ENCODE measurements around the gene SETD3. TPM values are rescaled to one million over a fixed set of nuclear protein-coding genes. Genes with fewer than 3 reads are reported as not detected.
A peak's percentile ranks its signal among the peaks of the same experiment; 100 is the strongest.

The SETD3 gene
- 47.4 to 49.3 TPM (median 47.7 TPM) in 3 replicates for total RNA-seq

GRCh38 chr14:99479906-99480869, at the start of gene SETD3:
SETD3 (minus strand) TSS chr14:99480859; CDS start chr14:99465805, 15,054 bp downstream.
- H3K27me3 Mint-ChIP-seq (ENCODE audit: low read depth), result no peaks in the 10 kb centered on the region
- no peaks in the 10 kb centered on the region for H3K36me3 Mint-ChIP-seq
- H3K9me3 Mint-ChIP-seq, result no peaks in the 10 kb centered on the region
- H3K4me1 Mint-ChIP-seq, result peaks cover 49% of the 10 kb centered on the region
- peak in 1 of 2 experiments; percentile 51 for DNase-seq (ENCODE audit: low spot score in 2 of 2, unreplicated experiment in 2 of 2)
- TF ChIP-seq CTCF (IDR thresholded peaks at IDR 0.05; ENCODE audit: unreplicated experiment), result no peak
- peak within 1 kb of the TSS; percentile 98 for H3K4me3 Mint-ChIP-seq
- H3K27ac Mint-ChIP-seq, result peak within 1 kb of the TSS; percentile 100

- Mint-ChIP-seq H3K27ac (no peak overlapping the region), H3K36me3 (no peaks in the 10 kb centered on the region), H3K9me3 (no peaks in the 10 kb centered on the region), H3K4me3 (no peak overlapping the region), H3K4me1 (peaks cover 24% of the 10 kb centered on the region), H3K27me3 (ENCODE audit: low read depth) (no peaks in the 10 kb centered on the region)
- DNase-seq (ENCODE audit: low spot score in 2 of 2, unreplicated experiment in 2 of 2), result no peak
- no peak for TF ChIP-seq CTCF (IDR thresholded peaks at IDR 0.05; ENCODE audit: unreplicated experiment)
Measured at GRCh38 chr14:99529899-99530298, 49.2 kb upstream of the SETD3 start.

GRCh38 chr14:99527427-99528076, 46.9 kb upstream of the SETD3 start:
- no peaks in the 10 kb centered on the region for H3K27me3 Mint-ChIP-seq (ENCODE audit: low read depth)
- TF ChIP-seq CTCF (IDR thresholded peaks at IDR 0.05; ENCODE audit: unreplicated experiment), result no peak
- H3K9me3 Mint-ChIP-seq, result no peaks in the 10 kb centered on the region
- DNase-seq (ENCODE audit: low spot score in 2 of 2, unreplicated experiment in 2 of 2), result no peak
- H3K4me1 Mint-ChIP-seq, result peaks cover 47% of the 10 kb centered on the region
- H3K4me3 Mint-ChIP-seq, result no peak overlapping the region
- peak overlapping the region; percentile 16 for H3K27ac Mint-ChIP-seq
- H3K36me3 Mint-ChIP-seq, result no peaks in the 10 kb centered on the region

- no peaks in the 10 kb centered on the region for H3K27me3 Mint-ChIP-seq (ENCODE audit: low read depth)
- H3K4me1 Mint-ChIP-seq, result peaks cover 51% of the 10 kb centered on the region
- peak overlapping the region; percentile 16 for H3K27ac Mint-ChIP-seq
- DNase-seq (ENCODE audit: low spot score in 2 of 2, unreplicated experiment in 2 of 2), result no peak
- H3K36me3 Mint-ChIP-seq, result no peaks in the 10 kb centered on the region
- no peak for TF ChIP-seq CTCF (IDR thresholded peaks at IDR 0.05; ENCODE audit: unreplicated experiment)
- no peaks in the 10 kb centered on the region for H3K9me3 Mint-ChIP-seq
- H3K4me3 Mint-ChIP-seq, result no peak overlapping the region
Measured at GRCh38 chr14:99527026-99527425, 46.4 kb upstream of the SETD3 start.

- H3K27me3 Mint-ChIP-seq (ENCODE audit: low read depth), result no peaks in the 10 kb centered on the region
- H3K36me3 Mint-ChIP-seq, result no peaks in the 10 kb centered on the region
- peaks cover 54% of the 10 kb centered on the region for H3K4me1 Mint-ChIP-seq
- no peak overlapping the region for H3K27ac Mint-ChIP-seq
- no peak overlapping the region for H3K4me3 Mint-ChIP-seq
- no peaks in the 10 kb centered on the region for H3K9me3 Mint-ChIP-seq
- TF ChIP-seq CTCF (IDR thresholded peaks at IDR 0.05; ENCODE audit: unreplicated experiment), result no peak
- DNase-seq (ENCODE audit: low spot score in 2 of 2, unreplicated experiment in 2 of 2), result no peak
Measured at GRCh38 chr14:99525699-99526080, 45.0 kb upstream of the SETD3 start.

All from mesothelial cell of epicardium (in vitro differentiated cells).